ENCODE data around the gene COL5A1.

Gene COL5A1

GRCh38 chr9:134626571-134627416 lies 14.8 kb upstream of the COL5A1 start:
- peak; percentile 17 for DNase-seq

- DNase-seq = no peak
Measured at GRCh38 chr9:134627417-134628353, 13.9 kb upstream of the COL5A1 start.

- DNase-seq = no peak
Measured at GRCh38 chr9:134628354-134628736, 13.3 kb upstream of the COL5A1 start.

- DNase-seq = no peak
Measured at GRCh38 chr9:134629061-134629585, 12.5 kb upstream of the COL5A1 start.

- DNase-seq = no peak
Measured at GRCh38 chr9:134629586-134630392, 11.8 kb upstream of the COL5A1 start.

GRCh38 chr9:134630393-134630790 lies 11.2 kb upstream of the COL5A1 start:
- no peak for DNase-seq

- no peak for DNase-seq
Measured at GRCh38 chr9:134630861-134631260, 10.7 kb upstream of the COL5A1 start.

- no peak for DNase-seq
Measured at GRCh38 chr9:134631881-134632280, 9.7 kb upstream of the COL5A1 start.

GRCh38 chr9:134632329-134632728 lies 9.3 kb upstream of the COL5A1 start:
- DNase-seq = no peak

GRCh38 chr9:134633362-134634142 lies 8.1 kb upstream of the COL5A1 start:
- DNase-seq = no peak

GRCh38 chr9:134634176-134634575 lies 7.4 kb upstream of the COL5A1 start:
- DNase-seq = no peak

GRCh38 chr9:134634667-134635230 lies 6.9 kb upstream of the COL5A1 start:
- DNase-seq = no peak

GRCh38 chr9:134635351-134636148 lies 6.1 kb upstream of the COL5A1 start:
- DNase-seq = no peak

- DNase-seq = no peak
Measured at GRCh38 chr9:134636149-134636507, 5.5 kb upstream of the COL5A1 start.

- DNase-seq = no peak
Measured at GRCh38 chr9:134637241-134637640, 4.4 kb upstream of the COL5A1 start.

- DNase-seq = no peak
Measured at GRCh38 chr9:134637696-134638501, 3.7 kb upstream of the COL5A1 start.

- no peak for DNase-seq
Measured at GRCh38 chr9:134638502-134639090, 3.0 kb upstream of the COL5A1 start.

GRCh38 chr9:134639994-134640393 lies 1.6 kb upstream of the COL5A1 start:
- DNase-seq = no peak

- DNase-seq = no peak
Measured at GRCh38 chr9:134640506-134641172, 964 bp upstream of the COL5A1 start.

Measured in NCI-H226 (cell line).